CD14-positive monocyte (primary cell): ENCODE data around the gene TIPARP. TPM values are rescaled to one million over a fixed set of nuclear protein-coding genes. Genes with fewer than 3 reads are reported as not detected.

Experiments used
- DNase-seq, 3 donors: peaks; one replicate each; pipeline ENCODE4 v3.0.0-alpha.2; 2011 to 2022
- H2AFZ ChIP-seq: 2 replicates; pipeline ENCODE4 v1.6.0; 2012; ENCODE audit warnings: mild to moderate bottlenecking, low read depth, low read length, inconsistent platforms; ENCODE audit not compliant: insufficient read depth, poor library complexity, severe bottlenecking
- H3K27ac ChIP-seq, 2 donors: 1 replicate in 1 of 2; 2 replicates in 1 of 2; pipeline ENCODE4 v1.5.1; 2012 to 2013; ENCODE audit warnings: low read length in 2 of 2, control low read depth in 1 of 2, inconsistent platforms in 1 of 2, low read depth in 1 of 2, mild to moderate bottlenecking in 1 of 2
- H3K27me3 ChIP-seq, 2 donors: one replicate each; pipeline versions ENCODE4 v1.6.0 to v1.6.1; 2011 to 2013; ENCODE audit warnings: low read length in 2 of 2; ENCODE audit not compliant: control insufficient read depth in 2 of 2, insufficient read depth in 2 of 2
- H3K36me3 ChIP-seq, 2 donors: replicated peaks in 1 of 2; 1 replicate in 1 of 2; 2 replicates in 1 of 2; pipeline versions ENCODE4 v1.5.1 to v1.6.1; 2012 to 2013; ENCODE audit warnings: low read length in 2 of 2, control low read depth in 1 of 2, inconsistent platforms in 1 of 2, mild to moderate bottlenecking in 1 of 2; ENCODE audit not compliant: insufficient read depth in 2 of 2, control insufficient read depth in 1 of 2
- H3K4me1 ChIP-seq, 2 donors: 1 replicate in 1 of 2; 2 replicates in 1 of 2; pipeline versions ENCODE4 v1.5.1 to v1.6.1; 2012 to 2013; ENCODE audit warnings: low read length in 2 of 2, control low read depth in 1 of 2, inconsistent platforms in 1 of 2, mild to moderate bottlenecking in 1 of 2, moderate library complexity in 1 of 2; ENCODE audit not compliant: insufficient read depth in 2 of 2, control insufficient read depth in 1 of 2
- H3K4me2 ChIP-seq: replicated peaks from 2 replicates; pipeline ENCODE3; 2012; ENCODE audit warnings: low read length, moderate library complexity, mild to moderate bottlenecking; ENCODE audit not compliant: poor library complexity, severe bottlenecking; ENCODE audit errors: extremely low read depth
- H3K4me3 ChIP-seq, 3 experiments: fragments of 200-600 bp in 1 of 3; sonication (generic) in 1 of 3; replicated peaks in 1 of 3; 1 replicate in 2 of 3; 2 replicates in 1 of 3; pipeline ENCODE4 v1.5.1; 2011 to 2013; ENCODE audit warnings: low read length in 3 of 3, mild to moderate bottlenecking in 3 of 3, control low read depth in 2 of 3, low read depth in 2 of 3, inconsistent platforms in 1 of 3, moderate library complexity in 1 of 3
- H3K79me2 ChIP-seq: 2 replicates; pipeline ENCODE4 v1.6.0; 2012; ENCODE audit warnings: mild to moderate bottlenecking, control low read depth, inconsistent platforms, low read length, moderate library complexity; ENCODE audit not compliant: insufficient read depth
- H3K9ac ChIP-seq: 2 replicates; pipeline ENCODE4 v1.6.0; 2017; ENCODE audit warnings: low read length, mild to moderate bottlenecking; ENCODE audit not compliant: insufficient read depth, poor library complexity, severe bottlenecking
- H3K9me3 ChIP-seq, 2 donors: replicated peaks in 1 of 2; 1 replicate in 1 of 2; 2 replicates in 1 of 2; pipeline versions ENCODE4 v1.5.1 to v1.6.1; 2012 to 2013; ENCODE audit warnings: low read length in 2 of 2, control low read depth in 1 of 2; ENCODE audit not compliant: control insufficient read depth in 1 of 2, insufficient read depth in 1 of 2
- H4K20me1 ChIP-seq: 2 replicates; pipeline ENCODE4 v1.6.0; 2012; ENCODE audit warnings: mild to moderate bottlenecking, low read length, control low read depth, moderate library complexity; ENCODE audit not compliant: insufficient read depth
- H3K27ac Mint-ChIP-seq, 7 donors: one replicate each; pipeline ENCODE4 v1.8.0; 2020; ENCODE audit warnings: mild to moderate bottlenecking in 7 of 7, mixed read lengths in 7 of 7, moderate library complexity in 6 of 7, inconsistent platforms in 2 of 7
- H3K27me3 Mint-ChIP-seq, 3 donors: one replicate each; pipeline ENCODE4 v1.8.0; 2021 to 2022; ENCODE audit warnings: low read depth in 3 of 3, mild to moderate bottlenecking in 3 of 3, mixed read lengths in 3 of 3, moderate library complexity in 3 of 3, inconsistent platforms in 1 of 3
- H3K36me3 Mint-ChIP-seq, 2 donors: one replicate each; pipeline ENCODE4 v1.8.0; 2020; ENCODE audit warnings: mixed read lengths in 2 of 2, inconsistent platforms in 1 of 2, mild to moderate bottlenecking in 1 of 2
- H3K4me1 Mint-ChIP-seq: one replicate; pipeline ENCODE4 v1.8.0; 2020; ENCODE audit warnings: mild to moderate bottlenecking, mixed read lengths
- H3K4me3 Mint-ChIP-seq, 2 donors: one replicate each; pipeline ENCODE4 v1.8.0; 2020; ENCODE audit warnings: mild to moderate bottlenecking in 2 of 2, mixed read lengths in 2 of 2, moderate library complexity in 1 of 2
- H3K9me3 Mint-ChIP-seq, 7 donors: one replicate each; pipeline ENCODE4 v1.8.0; 2020 to 2022; ENCODE audit warnings: mixed read lengths in 7 of 7, mild to moderate bottlenecking in 6 of 7, moderate library complexity in 6 of 7, inconsistent platforms in 2 of 7
- WGBS: methylation state at CpG from one replicate; pipeline ENCODE4 v1.1.5; 2013; ENCODE audit warnings: missing lambda C conversion rate; ENCODE audit not compliant: insufficient coverage; 5-methylcytosine and 5-hydroxymethylcytosine counted together
- intact Hi-C, 2 donors: fragments of 100-400 bp; cut with micrococcal nuclease; formaldehyde crosslinking; loops; one replicate each; pipeline versions ENCODE4 v1.15.0 to v1.15.1; 2023
- polyA plus RNA-seq, 3 donors: library from polyadenylated mRNA; depleted of rRNA in 1 of 3; unstranded in 2 of 3; stranded (reverse) in 1 of 3; fragments of 300-500 nt in 2 of 3; fragments of >200 nt in 1 of 3; fragmentation: Illumina TruSeq in 2 of 3; gene quantifications; 1 replicate in 2 of 3; 2 replicates in 1 of 3; pipeline ENCODE4 v1.2.3, GENCODE V29; 2012 to 2021
- TF ChIP-seq, protein P1 (sequence below): fragments of 200-600 bp; IDR thresholded peaks from one replicate; pipeline ENCODE4 v1.8.0; 2022; ENCODE audit warnings: antibody characterized with exemption, mild to moderate bottlenecking

Gene TIPARP
- polyA plus RNA-seq, 3 donors = 12.7 to 42.5 (median 16.7) TPM

DNA sequence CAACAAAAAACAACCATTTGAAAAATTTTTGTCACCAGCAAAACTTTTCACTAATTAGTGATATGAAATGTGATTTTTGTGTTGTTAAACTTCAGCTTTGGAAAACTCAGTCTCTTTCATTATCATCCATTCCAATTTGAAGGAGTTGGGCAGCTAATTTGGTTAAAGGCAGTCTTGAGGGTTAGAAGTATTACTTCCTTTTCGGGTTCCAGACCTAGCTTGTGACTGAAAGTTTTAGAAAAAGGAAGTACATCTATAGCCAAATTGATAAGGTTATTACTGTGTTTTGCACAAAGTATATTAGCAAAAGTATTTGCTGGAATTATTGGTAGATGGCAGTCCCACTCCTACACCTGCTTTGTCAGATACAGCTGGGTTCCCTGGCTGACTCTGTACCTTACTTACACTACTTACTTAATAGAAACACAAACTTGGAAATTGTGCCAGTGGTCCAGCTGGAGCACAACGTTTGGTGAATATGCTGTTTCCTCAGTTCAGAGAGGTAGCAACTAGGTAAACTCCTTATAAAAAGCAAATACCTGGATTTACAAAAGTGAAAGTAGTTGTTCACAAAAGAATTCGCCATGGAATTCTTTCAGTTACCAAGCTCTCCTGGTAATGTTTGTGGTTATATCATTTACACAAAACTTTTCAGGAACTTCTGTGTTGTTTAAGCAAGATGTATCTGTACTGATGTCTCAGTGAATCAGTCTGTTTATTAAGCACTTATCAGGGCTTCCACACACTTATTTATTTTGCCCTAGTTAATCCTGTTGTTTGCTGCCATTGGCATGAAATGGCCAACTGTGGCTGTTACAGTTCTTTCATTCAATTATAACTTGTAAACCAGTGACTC, 31.6 kb downstream of the TIPARP start:
- Histone ChIP-seq H3K27me3 (no peaks in the 10 kb centered on the region), H3K9ac (peak overlapping the region; percentile 33), H4K20me1 (peaks cover 23% of the 10 kb centered on the region), H3K36me3 (peaks cover 30 to 59% of the 10 kb centered on the region in 2 donors), H2AFZ (no peak overlapping the region), H3K4me2 (peak overlapping the region; percentile 52), H3K9me3 (no peaks in the 10 kb centered on the region), H3K4me3 (peak overlapping the region in 1 of 3 experiments; percentile 44), H3K4me1 (peaks cover 39 to 41% of the 10 kb centered on the region in 2 donors), H3K79me2 (peaks cover 9% of the 10 kb centered on the region), H3K27ac (peak overlapping the region in 1 of 2 donors; percentile 68)
- Mint-ChIP-seq H3K9me3 (peaks cover 0 to 4% (median 0%) of the 10 kb centered on the region in 7 donors), H3K4me1 (peaks cover 40% of the 10 kb centered on the region), H3K4me3 (peak overlapping the region in 1 of 2 donors; percentile 46), H3K27me3 (no peaks in the 10 kb centered on the region), H3K27ac (peak overlapping the region; percentile 19 to 90 (median 72)), H3K36me3 (peaks cover 40 to 48% of the 10 kb centered on the region in 2 donors)
- intact Hi-C loops = no loop called here
- WGBS = 0% methylated on average over 1 of the region's 3 CpGs
- peak; percentile 33 to 64 (median 51) for DNase-seq
- TF ChIP-seq, protein P1, sequence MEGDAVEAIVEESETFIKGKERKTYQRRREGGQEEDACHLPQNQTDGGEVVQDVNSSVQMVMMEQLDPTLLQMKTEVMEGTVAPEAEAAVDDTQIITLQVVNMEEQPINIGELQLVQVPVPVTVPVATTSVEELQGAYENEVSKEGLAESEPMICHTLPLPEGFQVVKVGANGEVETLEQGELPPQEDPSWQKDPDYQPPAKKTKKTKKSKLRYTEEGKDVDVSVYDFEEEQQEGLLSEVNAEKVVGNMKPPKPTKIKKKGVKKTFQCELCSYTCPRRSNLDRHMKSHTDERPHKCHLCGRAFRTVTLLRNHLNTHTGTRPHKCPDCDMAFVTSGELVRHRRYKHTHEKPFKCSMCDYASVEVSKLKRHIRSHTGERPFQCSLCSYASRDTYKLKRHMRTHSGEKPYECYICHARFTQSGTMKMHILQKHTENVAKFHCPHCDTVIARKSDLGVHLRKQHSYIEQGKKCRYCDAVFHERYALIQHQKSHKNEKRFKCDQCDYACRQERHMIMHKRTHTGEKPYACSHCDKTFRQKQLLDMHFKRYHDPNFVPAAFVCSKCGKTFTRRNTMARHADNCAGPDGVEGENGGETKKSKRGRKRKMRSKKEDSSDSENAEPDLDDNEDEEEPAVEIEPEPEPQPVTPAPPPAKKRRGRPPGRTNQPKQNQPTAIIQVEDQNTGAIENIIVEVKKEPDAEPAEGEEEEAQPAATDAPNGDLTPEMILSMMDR = no peak

DNA sequence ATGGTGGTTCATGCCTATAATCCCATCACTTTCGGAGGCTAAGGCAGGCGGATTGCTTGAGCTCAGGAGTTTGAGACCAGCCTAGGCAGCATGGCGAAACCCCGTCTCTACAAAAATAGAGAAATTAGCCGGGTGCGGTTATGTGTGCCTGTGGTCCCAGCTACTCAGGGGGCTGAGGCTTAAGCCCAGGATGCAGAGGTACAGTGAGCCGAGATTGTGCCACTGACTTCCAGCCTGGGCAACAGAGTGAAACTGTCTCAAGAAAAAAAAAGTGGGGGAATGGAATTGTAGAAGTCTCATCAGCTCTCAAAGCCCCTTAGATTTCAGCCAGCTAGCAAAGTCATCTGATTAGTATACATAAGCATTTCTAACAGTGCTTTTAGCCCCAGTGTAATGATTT, 33.2 kb downstream of the TIPARP start:
- Mint-ChIP-seq H3K4me1 (peaks cover 26% of the 10 kb centered on the region), H3K9me3 (peaks cover 0 to 6% (median 0%) of the 10 kb centered on the region in 7 donors), H3K36me3 (peaks cover 40 to 49% of the 10 kb centered on the region in 2 donors), H3K27ac (no peak overlapping the region), H3K27me3 (no peaks in the 10 kb centered on the region), H3K4me3 (no peak overlapping the region)
- H3K4me2 ChIP-seq = no peak overlapping the region
- no peak overlapping the region for H3K4me3 ChIP-seq
- H3K36me3 ChIP-seq = peaks cover 31 to 59% of the 10 kb centered on the region in 2 donors
- no peak overlapping the region for H3K27ac ChIP-seq
- no peak for DNase-seq
- H3K9ac ChIP-seq = no peak overlapping the region
- no peaks in the 10 kb centered on the region for H3K9me3 ChIP-seq
- intact Hi-C loops = no loop called here
- WGBS = 96% methylated on average over 7 of the region's 7 CpGs
- peaks cover 10% of the 10 kb centered on the region for H4K20me1 ChIP-seq
- H2AFZ ChIP-seq = no peak overlapping the region
- H3K27me3 ChIP-seq = no peaks in the 10 kb centered on the region
- TF ChIP-seq, protein P1 = no peak
- H3K79me2 ChIP-seq = peaks cover 3% of the 10 kb centered on the region
- H3K4me1 ChIP-seq = peaks cover 26 to 27% of the 10 kb centered on the region in 2 donors
